Stomach (tissue), 9 donors: ENCODE measurements around the gene CTAGE9. TPM values are rescaled to one million over a fixed set of nuclear protein-coding genes. Genes with fewer than 3 reads are reported as not detected.

Experiments used
- DNase-seq, 2 donors: peaks; one replicate each; pipeline versions ENCODE4 v3.0.0 to v3.0.0-alpha.2; 2013 to 2019
- H3K27ac ChIP-seq, 5 donors: fragments of 200-600 bp in 4 of 5; sonication (generic) in 4 of 5; one replicate each; pipeline ENCODE4 v1.5.1; 2013 to 2019; ENCODE audit warnings: mild to moderate bottlenecking in 1 of 5, moderate library complexity in 1 of 5
- H3K27me3 ChIP-seq, 3 donors: fragments of 200-600 bp; sonication (generic); one replicate each; pipeline ENCODE4 v1.5.1; 2017 to 2019; ENCODE audit warnings: mixed run types in 1 of 3
- H3K36me3 ChIP-seq, 4 donors: fragments of 200-600 bp; sonication (generic); 1 replicate in 3 of 4; 2 replicates in 1 of 4; pipeline ENCODE4 v1.5.1; 2016 to 2019
- H3K4me1 ChIP-seq, 4 donors: fragments of 200-600 bp; sonication (generic); one replicate each; pipeline ENCODE4 v1.5.1; 2016 to 2019
- H3K4me3 ChIP-seq, 4 donors: fragments of 200-600 bp; sonication (generic) in 3 of 4; one replicate each; pipeline ENCODE4 v1.5.1; 2016 to 2019; ENCODE audit warnings: mild to moderate bottlenecking in 1 of 4
- H3K9me3 ChIP-seq, 4 donors: fragments of 200-600 bp; sonication (generic); one replicate each; pipeline ENCODE4 v1.5.1; 2016 to 2019
- EP300 ChIP-seq: sonication (generic); formaldehyde crosslinking; IDR thresholded peaks from one replicate; pipeline ENCODE4 v1.6.1; 2017; ENCODE audit warnings: antibody characterized with exemption
- POLR2A ChIP-seq, 4 donors: fragments of 450-650 bp; IDR thresholded peaks; one replicate each; pipeline ENCODE4 v1.6.1; 2016; ENCODE audit warnings: antibody characterized with exemption in 4 of 4, control low read depth in 2 of 4, mild to moderate bottlenecking in 1 of 4, moderate library complexity in 1 of 4
- POLR2AphosphoS5 ChIP-seq, 3 donors: sonication (generic); formaldehyde crosslinking; IDR thresholded peaks; one replicate each; pipeline ENCODE4 v1.6.1; 2016; ENCODE audit warnings: antibody characterized with exemption in 3 of 3
- WGBS, 5 donors: extraction: QIAGEN DNeasy Blood & Tissue Kit in 3 of 5; methylation state at CpG; one replicate each; pipeline versions ENCODE4 v1.1.5 to v1.1.7; 2013 to 2018; 5-methylcytosine and 5-hydroxymethylcytosine counted together
- intact Hi-C: fragments of 100-400 bp; cut with DNase I; formaldehyde crosslinking; loops from one replicate; pipeline ENCODE4 v1.15.1; 2023; ENCODE audit warnings: low total_unique reads
- polyA plus RNA-seq, 3 donors: library from polyadenylated mRNA; stranded (reverse); fragments of 200-250 nt; gene quantifications; one replicate each; pipeline ENCODE4 v1.2.3, GENCODE V29; 2013
- total RNA-seq, 5 donors: library from RNA; depleted of rRNA; stranded (reverse); fragments of >200 nt; gene quantifications; one replicate each; pipeline versions ENCODE4 v1.1.0 to v1.2.3, GENCODE V29; 2014 to 2016
- TF ChIP-seq, protein P1 (sequence below), 7 experiments: fragments of 450-650 bp in 4 of 7; fragments of 200-600 bp in 3 of 7; sonication (generic) in 3 of 7; IDR thresholded peaks; one replicate each; pipeline ENCODE4 v1.5.1; 2016 to 2019; ENCODE audit warnings: antibody characterized with exemption in 7 of 7, control low read depth in 2 of 7, mild to moderate bottlenecking in 1 of 7
- donor health status: healthy with polysubstance abuse.
- donor health status: Bipolar disorder and iron deficiency.
- donor health status: healthy.

CTAGE9 gene
- total and polyA plus RNA-seq, 8 donors: 6.2 TPM; not detected in 7

DNA sequence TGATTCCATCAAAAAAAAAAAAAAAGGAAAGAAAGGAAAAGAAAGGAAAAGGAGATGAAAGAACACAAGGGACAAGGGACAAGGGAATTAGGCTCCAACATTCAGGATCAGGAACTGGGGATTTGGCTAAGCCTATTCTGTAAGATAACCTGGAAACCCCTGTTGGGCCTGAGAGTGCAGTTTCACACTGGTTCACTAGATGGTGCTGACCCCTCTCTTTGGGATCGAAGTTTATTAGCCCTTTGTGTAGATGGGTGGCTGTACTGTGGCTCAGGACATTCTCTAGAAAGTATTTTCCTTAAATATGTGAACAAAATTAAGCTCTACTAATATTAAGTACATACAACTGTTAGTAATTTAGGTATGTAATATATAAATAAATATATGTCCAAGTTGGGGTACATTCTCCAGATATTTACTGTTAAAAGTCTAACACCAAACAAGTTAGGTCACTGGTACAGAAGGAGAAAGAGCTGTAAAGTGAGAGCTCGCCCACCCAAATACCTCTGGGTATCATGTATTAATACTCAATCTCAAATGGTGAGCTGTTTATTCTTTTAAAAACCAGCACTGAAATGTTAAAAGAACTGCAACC, 15.9 kb downstream of the CTAGE9 start:
- intact Hi-C loops: loop anchor here (5.0 kb wide), 1 partner anchor 212 kb away; no protein-coding TSS in a partner anchor
- no peaks in the 10 kb centered on the region for H3K36me3 ChIP-seq
- no peak overlapping the region for H3K4me3 ChIP-seq
- no peaks in the 10 kb centered on the region for H3K27me3 ChIP-seq
- H3K9me3 ChIP-seq: no peaks in the 10 kb centered on the region
- no peak overlapping the region for H3K27ac ChIP-seq
- peak; percentile 42 to 85 for DNase-seq
- 32 to 39% (median 36%) methylated on average over 2 of the region's 2 CpGs for WGBS, 5 donors
- no peaks in the 10 kb centered on the region for H3K4me1 ChIP-seq
- TF ChIP-seq EP300: no peak
- TF ChIP-seq, protein P1, sequence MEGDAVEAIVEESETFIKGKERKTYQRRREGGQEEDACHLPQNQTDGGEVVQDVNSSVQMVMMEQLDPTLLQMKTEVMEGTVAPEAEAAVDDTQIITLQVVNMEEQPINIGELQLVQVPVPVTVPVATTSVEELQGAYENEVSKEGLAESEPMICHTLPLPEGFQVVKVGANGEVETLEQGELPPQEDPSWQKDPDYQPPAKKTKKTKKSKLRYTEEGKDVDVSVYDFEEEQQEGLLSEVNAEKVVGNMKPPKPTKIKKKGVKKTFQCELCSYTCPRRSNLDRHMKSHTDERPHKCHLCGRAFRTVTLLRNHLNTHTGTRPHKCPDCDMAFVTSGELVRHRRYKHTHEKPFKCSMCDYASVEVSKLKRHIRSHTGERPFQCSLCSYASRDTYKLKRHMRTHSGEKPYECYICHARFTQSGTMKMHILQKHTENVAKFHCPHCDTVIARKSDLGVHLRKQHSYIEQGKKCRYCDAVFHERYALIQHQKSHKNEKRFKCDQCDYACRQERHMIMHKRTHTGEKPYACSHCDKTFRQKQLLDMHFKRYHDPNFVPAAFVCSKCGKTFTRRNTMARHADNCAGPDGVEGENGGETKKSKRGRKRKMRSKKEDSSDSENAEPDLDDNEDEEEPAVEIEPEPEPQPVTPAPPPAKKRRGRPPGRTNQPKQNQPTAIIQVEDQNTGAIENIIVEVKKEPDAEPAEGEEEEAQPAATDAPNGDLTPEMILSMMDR (IDR thresholded peaks at IDR 0.05): peak in 5 of 7 experiments; percentile 47 to 72 (median 61)

DNA sequence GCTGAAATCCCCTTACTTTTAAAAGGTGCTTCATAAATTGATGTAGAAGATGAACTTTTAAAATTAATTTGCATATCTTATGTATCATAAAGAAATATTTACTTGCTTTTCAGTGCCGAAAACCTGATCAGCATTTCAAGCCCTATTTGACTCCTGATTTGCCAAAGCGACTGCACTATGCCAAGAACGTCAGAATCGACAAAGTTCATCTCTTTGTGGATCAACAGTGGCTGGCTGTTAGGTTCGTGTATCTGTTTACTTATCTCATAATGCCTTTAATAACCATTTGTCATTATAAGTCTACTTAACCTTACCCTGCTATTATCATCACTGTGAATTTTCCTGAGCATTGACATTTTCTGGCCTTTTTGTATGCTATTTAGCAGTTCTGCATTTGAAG, 17.4 kb downstream of the CTAGE9 start:
- TF ChIP-seq, protein P1 (IDR thresholded peaks at IDR 0.05): no peak
- TF ChIP-seq POLR2A (IDR thresholded peaks at IDR 0.05) (no peak), EP300 (no peak), POLR2AphosphoS5 (IDR thresholded peaks at IDR 0.05) (no peak)
- Histone ChIP-seq H3K9me3 (no peaks in the 10 kb centered on the region), H3K27me3 (no peaks in the 10 kb centered on the region), H3K27ac (no peak overlapping the region), H3K4me3 (no peak overlapping the region), H3K4me1 (no peaks in the 10 kb centered on the region), H3K36me3 (no peaks in the 10 kb centered on the region)
- 56 to 80% (median 62%) methylated on average over 5 of the region's 5 CpGs for WGBS, 5 donors
- intact Hi-C loops: no loop called here
- no peak for DNase-seq

DNA sequence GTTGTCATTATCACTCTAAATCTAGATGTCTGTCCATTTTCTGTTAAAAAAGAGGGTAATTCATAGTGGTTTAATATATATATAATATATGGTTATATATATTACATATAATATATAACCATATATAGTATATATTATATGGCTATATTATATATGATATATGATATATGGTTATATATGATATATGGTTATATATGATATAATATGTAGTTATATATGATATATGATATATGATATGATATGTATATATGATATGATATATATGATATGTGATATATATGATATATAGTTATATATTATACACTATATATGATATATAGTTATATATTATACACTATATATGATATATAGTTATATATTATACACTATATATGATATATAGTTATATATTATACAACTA, 18.2 kb downstream of the CTAGE9 start:
- Histone ChIP-seq H3K9me3 (no peaks in the 10 kb centered on the region), H3K27ac (no peak overlapping the region)

DNA sequence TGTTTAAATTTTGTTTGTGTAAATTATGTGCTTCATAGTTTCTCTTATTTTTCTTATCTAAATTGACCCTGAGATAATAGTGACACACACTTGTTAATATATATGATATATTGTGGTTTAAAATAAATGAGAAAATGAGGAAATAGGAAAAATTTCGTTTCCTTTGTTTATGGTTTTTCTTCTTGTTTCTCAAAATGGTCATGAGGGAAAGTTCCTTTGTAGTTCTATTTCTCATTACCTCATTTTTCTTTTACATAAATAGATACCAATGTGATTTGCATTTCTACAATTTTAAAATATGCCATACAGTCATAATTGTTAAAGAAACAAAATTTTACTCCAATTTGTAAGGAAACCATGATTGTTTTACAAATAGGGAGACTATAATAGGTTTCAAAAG, 18.8 kb downstream of the CTAGE9 start:
- no peak for DNase-seq
- no peaks in the 10 kb centered on the region for H3K4me1 ChIP-seq
- intact Hi-C loops: no loop called here
- no peaks in the 10 kb centered on the region for H3K9me3 ChIP-seq
- no peak for TF ChIP-seq POLR2A (IDR thresholded peaks at IDR 0.05)
- no peak for TF ChIP-seq POLR2AphosphoS5 (IDR thresholded peaks at IDR 0.05)
- TF ChIP-seq, protein P1 (IDR thresholded peaks at IDR 0.05): no peak
- TF ChIP-seq EP300: no peak
- WGBS, 5 donors: 16 to 41% (median 30%) methylated on average over 1 of the region's 1 CpG
- H3K27me3 ChIP-seq: no peaks in the 10 kb centered on the region
- no peaks in the 10 kb centered on the region for H3K36me3 ChIP-seq
- H3K27ac ChIP-seq: no peak overlapping the region
- H3K4me3 ChIP-seq: no peak overlapping the region

More for the DNA sequence above, 18.2 kb downstream of the CTAGE9 start:
- H3K27me3 ChIP-seq: no peaks in the 10 kb centered on the region
- H3K4me3 ChIP-seq: no peak overlapping the region
- intact Hi-C loops: no loop called here
- no peaks in the 10 kb centered on the region for H3K4me1 ChIP-seq
- no peak for DNase-seq
- TF ChIP-seq EP300 (no peak), POLR2A (IDR thresholded peaks at IDR 0.05) (no peak), POLR2AphosphoS5 (IDR thresholded peaks at IDR 0.05) (no peak)
- TF ChIP-seq, protein P1 (IDR thresholded peaks at IDR 0.05): no peak
- H3K36me3 ChIP-seq: no peaks in the 10 kb centered on the region
